ENCODE results near the gene AQP12B. TPM values are rescaled to one million over a fixed set of nuclear protein-coding genes. Genes with fewer than 3 reads are reported as not detected.
A peak's percentile ranks its signal among the peaks of the same experiment; 100 is the strongest.

The AQP12B gene
- total RNA-seq, 4 donors from 2014 or later: not detected

DNA sequence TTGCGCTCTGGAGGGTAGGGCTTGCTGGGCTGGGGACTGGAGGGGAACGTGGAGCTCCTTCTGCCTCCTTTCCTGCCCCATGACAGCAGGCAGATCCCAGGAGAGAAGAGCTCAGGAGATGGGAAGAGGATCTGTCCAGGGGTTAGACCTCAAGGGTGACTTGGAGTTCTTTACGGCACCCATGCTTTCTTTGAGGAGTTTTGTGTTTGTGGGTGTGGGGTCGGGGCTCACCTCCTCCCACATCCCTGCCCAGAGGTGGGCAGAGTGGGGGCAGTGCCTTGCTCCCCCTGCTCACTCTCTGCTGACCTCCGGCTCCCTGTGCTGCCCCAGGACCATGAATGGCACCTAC is 53.1 kb downstream of the AQP12B start:
- no peaks in the 10 kb centered on the region for H3K9me3 ChIP-seq
- H3K27ac ChIP-seq: no peak overlapping the region
- no peak overlapping the region for H3K4me3 ChIP-seq
- no peaks in the 10 kb centered on the region for H3K4me1 ChIP-seq
- intact Hi-C loops (cut with DNase I; ENCODE audit: low total_unique reads): no loop called here
- no peaks in the 10 kb centered on the region for H3K27me3 ChIP-seq
- TF ChIP-seq, protein P1, sequence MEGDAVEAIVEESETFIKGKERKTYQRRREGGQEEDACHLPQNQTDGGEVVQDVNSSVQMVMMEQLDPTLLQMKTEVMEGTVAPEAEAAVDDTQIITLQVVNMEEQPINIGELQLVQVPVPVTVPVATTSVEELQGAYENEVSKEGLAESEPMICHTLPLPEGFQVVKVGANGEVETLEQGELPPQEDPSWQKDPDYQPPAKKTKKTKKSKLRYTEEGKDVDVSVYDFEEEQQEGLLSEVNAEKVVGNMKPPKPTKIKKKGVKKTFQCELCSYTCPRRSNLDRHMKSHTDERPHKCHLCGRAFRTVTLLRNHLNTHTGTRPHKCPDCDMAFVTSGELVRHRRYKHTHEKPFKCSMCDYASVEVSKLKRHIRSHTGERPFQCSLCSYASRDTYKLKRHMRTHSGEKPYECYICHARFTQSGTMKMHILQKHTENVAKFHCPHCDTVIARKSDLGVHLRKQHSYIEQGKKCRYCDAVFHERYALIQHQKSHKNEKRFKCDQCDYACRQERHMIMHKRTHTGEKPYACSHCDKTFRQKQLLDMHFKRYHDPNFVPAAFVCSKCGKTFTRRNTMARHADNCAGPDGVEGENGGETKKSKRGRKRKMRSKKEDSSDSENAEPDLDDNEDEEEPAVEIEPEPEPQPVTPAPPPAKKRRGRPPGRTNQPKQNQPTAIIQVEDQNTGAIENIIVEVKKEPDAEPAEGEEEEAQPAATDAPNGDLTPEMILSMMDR (IDR thresholded peaks at IDR 0.05): no peak
- no peak for TF ChIP-seq POLR2A (IDR thresholded peaks at IDR 0.05)
- no peaks in the 10 kb centered on the region for H3K36me3 ChIP-seq
- no peak for DNase-seq

DNA sequence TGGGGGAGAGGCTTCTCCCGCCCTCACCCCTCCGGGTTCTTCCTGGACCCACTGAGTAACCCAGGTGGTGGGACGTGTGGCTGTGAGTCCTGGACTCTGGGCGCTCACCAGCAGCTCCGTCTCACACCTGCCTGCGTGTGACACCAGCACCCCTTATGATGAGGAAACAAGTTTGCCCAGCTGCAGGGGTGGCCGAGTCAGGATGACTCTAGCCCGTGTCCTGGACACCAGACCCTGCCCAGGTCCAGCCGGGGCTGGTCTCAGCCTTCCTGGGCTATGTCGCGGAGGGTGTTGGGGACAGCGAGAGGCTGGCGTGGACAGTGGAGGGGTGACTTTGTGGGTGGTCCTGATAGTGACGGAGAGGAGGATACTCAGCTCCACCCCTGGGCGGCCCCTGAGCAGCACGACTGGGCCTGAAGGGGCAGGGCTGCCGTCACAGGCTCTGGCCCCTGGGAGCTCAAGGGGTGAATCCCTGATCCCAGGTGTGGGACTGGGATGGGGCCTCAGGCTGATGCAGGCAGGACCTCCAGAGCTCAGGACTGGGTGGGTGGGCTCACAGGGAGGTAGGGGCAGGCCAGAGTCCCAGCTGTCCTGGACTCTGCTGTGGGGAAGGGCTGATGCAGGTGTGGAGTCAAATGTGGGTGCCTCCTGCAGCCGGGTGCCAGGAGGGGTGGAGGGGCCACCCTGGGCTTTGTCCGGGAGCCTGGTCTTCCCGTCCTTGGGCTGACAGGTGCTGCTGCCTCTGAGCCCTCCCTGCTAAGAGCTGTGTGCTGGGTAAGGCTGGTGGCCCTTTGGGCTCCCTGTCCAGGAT is 53.7 kb downstream of the AQP12B start:
- Histone ChIP-seq H3K27ac (no peak overlapping the region), H3K36me3 (no peaks in the 10 kb centered on the region), H3K4me3 (no peak overlapping the region), H3K27me3 (no peaks in the 10 kb centered on the region), H3K4me1 (no peaks in the 10 kb centered on the region), H3K9me3 (no peaks in the 10 kb centered on the region)
- intact Hi-C loops (cut with DNase I; ENCODE audit: low total_unique reads): no loop called here
- TF ChIP-seq, protein P1 (IDR thresholded peaks at IDR 0.05): no peak
- no peak for TF ChIP-seq POLR2A (IDR thresholded peaks at IDR 0.05)
- DNase-seq: peak in 1 of 2 donors; percentile 6

DNA sequence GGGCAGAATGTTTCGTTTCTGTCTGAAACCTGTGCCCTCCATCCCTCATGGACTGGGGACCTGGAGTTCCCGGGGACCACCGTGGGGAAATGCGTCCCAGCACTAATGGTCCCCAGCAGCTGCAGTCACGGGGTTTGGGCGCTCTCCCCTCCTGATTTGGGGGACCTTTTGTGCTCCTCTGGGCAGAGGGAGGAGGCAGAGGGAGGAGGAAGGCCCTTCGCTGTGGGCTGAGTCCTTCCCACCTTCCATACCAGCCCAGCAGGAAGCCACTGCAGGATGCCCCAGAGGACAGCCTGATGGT is 54.2 kb downstream of the AQP12B start:
- peak in 1 of 2 donors; percentile 5 for DNase-seq
- H3K27ac ChIP-seq: no peak overlapping the region
- H3K9me3 ChIP-seq: no peaks in the 10 kb centered on the region
- H3K36me3 ChIP-seq: no peaks in the 10 kb centered on the region
- no peak overlapping the region for H3K4me3 ChIP-seq
- no peaks in the 10 kb centered on the region for H3K4me1 ChIP-seq
- intact Hi-C loops (cut with DNase I; ENCODE audit: low total_unique reads): no loop called here
- no peaks in the 10 kb centered on the region for H3K27me3 ChIP-seq
- TF ChIP-seq, protein P1 (IDR thresholded peaks at IDR 0.05): no peak
- no peak for TF ChIP-seq POLR2A (IDR thresholded peaks at IDR 0.05)

DNA sequence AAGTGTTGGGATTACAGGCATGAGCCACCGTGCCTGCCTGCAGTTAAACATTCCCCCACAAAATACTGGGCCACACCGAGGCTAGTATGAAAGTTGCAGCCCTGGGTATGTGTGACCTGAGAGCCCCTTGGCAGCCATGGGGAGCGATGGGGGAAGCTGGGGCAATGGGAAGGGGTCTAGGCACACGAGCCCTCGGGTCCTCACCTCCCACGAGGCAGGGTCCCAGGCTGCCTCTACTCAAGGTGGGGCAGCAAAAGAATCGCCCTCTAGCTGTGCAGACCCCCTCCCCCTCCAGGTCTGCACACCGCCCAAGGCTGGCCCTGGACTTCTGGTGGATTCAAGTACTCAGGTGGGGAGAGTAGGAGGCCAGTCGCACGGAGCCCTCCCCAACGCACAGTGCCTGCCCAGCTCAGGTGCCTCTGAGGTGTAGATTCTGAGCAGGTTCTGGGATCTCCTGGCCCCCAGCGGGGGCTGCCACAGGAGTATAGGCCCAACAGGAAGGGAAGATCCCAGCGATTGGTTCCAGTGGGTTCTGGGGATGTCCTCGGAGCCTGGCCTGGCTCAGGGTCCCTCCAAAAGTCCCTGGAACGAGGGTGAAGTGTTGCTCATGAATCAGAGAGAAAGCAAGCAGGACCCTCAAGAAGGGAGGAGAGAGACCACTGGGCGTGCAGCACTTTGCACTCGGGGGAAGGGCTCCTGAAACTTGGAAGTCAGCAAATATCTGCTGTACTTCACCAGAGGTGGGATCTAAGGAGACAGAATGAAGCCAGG is 54.8 kb downstream of the AQP12B start:
- H3K27me3 ChIP-seq: no peaks in the 10 kb centered on the region
- no peaks in the 10 kb centered on the region for H3K36me3 ChIP-seq
- peak in 1 of 2 donors; percentile 3 for DNase-seq
- H3K4me1 ChIP-seq: no peaks in the 10 kb centered on the region
- H3K4me3 ChIP-seq: no peak overlapping the region
- intact Hi-C loops (cut with DNase I; ENCODE audit: low total_unique reads): no loop called here
- H3K9me3 ChIP-seq: no peaks in the 10 kb centered on the region
- no peak overlapping the region for H3K27ac ChIP-seq
- TF ChIP-seq, protein P1 (IDR thresholded peaks at IDR 0.05): no peak
- no peak for TF ChIP-seq POLR2A (IDR thresholded peaks at IDR 0.05)

All from uterus (tissue), 4 donors.